Mesenchymal stem cell (in vitro differentiated cells and primary cell): ENCODE measurements around the gene INHBC.

Experiments
- DNase-seq: peaks from one replicate; pipeline ENCODE4 v3.0.0-alpha.2; 2013
- H2AFZ ChIP-seq: one replicate; pipeline ENCODE4 v1.6.1; 2013; ENCODE audit warnings: low read depth, mild to moderate bottlenecking, control low read depth, inconsistent platforms, low read length, moderate library complexity
- H2AK5ac ChIP-seq: 2 replicates; pipeline ENCODE4 v1.6.1; 2013; ENCODE audit warnings: low read length, moderate library complexity, mild to moderate bottlenecking, inconsistent platforms; ENCODE audit not compliant: severe bottlenecking
- H2BK120ac ChIP-seq: one replicate; pipeline ENCODE4 v1.6.1; 2013; ENCODE audit warnings: low read depth, mild to moderate bottlenecking, inconsistent platforms, low read length, moderate library complexity
- H2BK12ac ChIP-seq, 2 experiments: one replicate each; pipeline ENCODE4 v1.6.1; 2013; ENCODE audit warnings: inconsistent platforms in 2 of 2, low read length in 2 of 2, mild to moderate bottlenecking in 2 of 2, moderate library complexity in 2 of 2, control low read depth in 1 of 2
- H2BK15ac ChIP-seq: one replicate; pipeline ENCODE4 v1.6.1; 2013; ENCODE audit warnings: mild to moderate bottlenecking, low read depth, inconsistent platforms; ENCODE audit not compliant: poor library complexity, severe bottlenecking
- H2BK5ac ChIP-seq: 2 replicates; pipeline ENCODE4 v1.6.1; 2013; ENCODE audit warnings: low read depth, mild to moderate bottlenecking, low read length, control low read depth, inconsistent platforms; ENCODE audit not compliant: poor library complexity, severe bottlenecking
- H3K14ac ChIP-seq, 2 experiments: one replicate each; pipeline ENCODE4 v1.6.1; 2013; ENCODE audit warnings: inconsistent platforms in 2 of 2, low read length in 2 of 2, control low read depth in 1 of 2, mild to moderate bottlenecking in 1 of 2, moderate library complexity in 1 of 2
- H3K18ac ChIP-seq, 2 experiments: one replicate each; pipeline ENCODE4 v1.6.1; 2013; ENCODE audit warnings: inconsistent platforms in 2 of 2, low read length in 2 of 2, control low read depth in 1 of 2, low read depth in 1 of 2, mild to moderate bottlenecking in 1 of 2
- H3K23ac ChIP-seq, 2 experiments: one replicate each; pipeline ENCODE4 v1.6.1; 2013; ENCODE audit warnings: inconsistent platforms in 2 of 2, low read length in 2 of 2, mild to moderate bottlenecking in 2 of 2, moderate library complexity in 2 of 2, control low read depth in 1 of 2
- H3K27ac ChIP-seq: 2 replicates; pipeline ENCODE4 v1.5.1; 2013; ENCODE audit warnings: mild to moderate bottlenecking, moderate library complexity, low read length, control low read depth, inconsistent platforms; ENCODE audit not compliant: poor library complexity, severe bottlenecking
- H3K27me3 ChIP-seq, 2 experiments: 2 replicates each; pipeline versions ENCODE4 v1.6.1 to v1.7.0; 2013; ENCODE audit warnings: low read length in 2 of 2, mild to moderate bottlenecking in 2 of 2, moderate library complexity in 2 of 2, control low read depth in 1 of 2, inconsistent platforms in 1 of 2; ENCODE audit not compliant: control insufficient read depth in 1 of 2, insufficient read depth in 1 of 2
- H3K36me3 ChIP-seq, 2 experiments: 2 replicates each; pipeline versions ENCODE4 v1.6.1 to v1.7.0; 2013; ENCODE audit warnings: low read length in 2 of 2, control low read depth in 1 of 2, inconsistent platforms in 1 of 2, low read depth in 1 of 2, mild to moderate bottlenecking in 1 of 2; ENCODE audit not compliant: insufficient read depth in 2 of 2, control insufficient read depth in 1 of 2
- H3K4ac ChIP-seq, 2 experiments: one replicate each; pipeline ENCODE4 v1.6.1; 2013; ENCODE audit warnings: inconsistent platforms in 2 of 2, low read length in 2 of 2, mild to moderate bottlenecking in 2 of 2, moderate library complexity in 2 of 2, control low read depth in 1 of 2, low read depth in 1 of 2
- H3K4me1 ChIP-seq: 2 replicates; pipeline ENCODE4 v1.6.1; 2013; ENCODE audit warnings: low read depth, low read length, control low read depth; ENCODE audit not compliant: control insufficient read depth, insufficient read depth
- H3K4me2 ChIP-seq: 2 replicates; pipeline ENCODE4 v1.6.1; 2013; ENCODE audit warnings: low read length, mild to moderate bottlenecking, inconsistent platforms; ENCODE audit not compliant: poor library complexity, severe bottlenecking
- H3K4me3 ChIP-seq, 2 experiments: 2 replicates each; pipeline versions ENCODE4 v1.5.1 to v1.7.0; 2013; ENCODE audit warnings: low read length in 2 of 2, mild to moderate bottlenecking in 2 of 2, control low read depth in 1 of 2, low read depth in 1 of 2; ENCODE audit not compliant: insufficient read depth in 1 of 2
- H3K79me1 ChIP-seq: replicated peaks from 2 replicates; pipeline ENCODE4 v1.6.1; 2013; ENCODE audit warnings: mild to moderate bottlenecking, control low read depth, low read length, inconsistent platforms; ENCODE audit not compliant: poor library complexity, severe bottlenecking
- H3K9ac ChIP-seq: 2 replicates; pipeline ENCODE4 v1.7.0; 2013; ENCODE audit warnings: mild to moderate bottlenecking, low read length, moderate library complexity
- H3K9me3 ChIP-seq: 2 replicates; pipeline ENCODE4 v1.7.0; 2013; ENCODE audit warnings: mild to moderate bottlenecking, low read length; ENCODE audit not compliant: control insufficient read depth
- H4K8ac ChIP-seq: one replicate; pipeline ENCODE4 v1.6.1; 2013; ENCODE audit warnings: inconsistent platforms, mild to moderate bottlenecking, low read length, moderate library complexity
- H4K91ac ChIP-seq: one replicate; pipeline ENCODE4 v1.6.1; 2013; ENCODE audit warnings: mild to moderate bottlenecking, low read length, inconsistent platforms
- WGBS: methylation state at CpG from one replicate; pipeline ENCODE4 v1.1.7; 2013; ENCODE audit warnings: mixed read lengths; 5-methylcytosine and 5-hydroxymethylcytosine counted together

Gene INHBC

GRCh38 chr12:57456145-57456700 is 21.6 kb downstream of the INHBC start:
- DNase-seq: peak; percentile 51
- H4K91ac ChIP-seq: no peak overlapping the region
- no peak overlapping the region for H3K27ac ChIP-seq
- peak overlapping the region; percentile 29 for H2BK15ac ChIP-seq
- no peaks in the 10 kb centered on the region for H3K9me3 ChIP-seq
- H2BK120ac ChIP-seq: no peak overlapping the region
- H3K4ac ChIP-seq: no peak overlapping the region
- no peak overlapping the region for H3K4me3 ChIP-seq
- H2AFZ ChIP-seq: no peak overlapping the region
- peak overlapping the region in 1 of 2 experiments; percentile 29 for H3K14ac ChIP-seq
- H3K18ac ChIP-seq: no peak overlapping the region
- no peak overlapping the region for H2BK12ac ChIP-seq
- 43% methylated on average over 14 of the region's 15 CpGs for WGBS
- H3K4me1 ChIP-seq: peaks cover 34% of the 10 kb centered on the region
- H3K36me3 ChIP-seq: no peaks in the 10 kb centered on the region
- peak overlapping the region; percentile 17 for H3K4me2 ChIP-seq
- no peak overlapping the region for H4K8ac ChIP-seq
- H2AK5ac ChIP-seq: no peak overlapping the region
- H3K27me3 ChIP-seq: peaks cover 5 to 17% of the 10 kb centered on the region in 2 experiments
- H3K23ac ChIP-seq: no peak overlapping the region
- no peaks in the 10 kb centered on the region for H3K79me1 ChIP-seq
- no peak overlapping the region for H2BK5ac ChIP-seq
- H3K9ac ChIP-seq: no peak overlapping the region

GRCh38 chr12:57456737-57457490 is 22.3 kb downstream of the INHBC start:
- Histone ChIP-seq H2BK12ac (no peak overlapping the region), H4K91ac (no peak overlapping the region), H3K18ac (no peak overlapping the region), H3K27ac (no peak overlapping the region), H3K36me3 (no peaks in the 10 kb centered on the region), H3K14ac (no peak overlapping the region), H2AFZ (no peak overlapping the region), H2BK120ac (no peak overlapping the region), H2AK5ac (no peak overlapping the region), H2BK5ac (no peak overlapping the region), H3K9ac (no peak overlapping the region), H3K4me2 (no peak overlapping the region), H4K8ac (no peak overlapping the region), H3K4ac (no peak overlapping the region), H3K23ac (no peak overlapping the region), H3K4me3 (no peak overlapping the region), H2BK15ac (no peak overlapping the region), H3K27me3 (peaks cover 5 to 19% of the 10 kb centered on the region in 2 experiments), H3K9me3 (no peaks in the 10 kb centered on the region), H3K79me1 (peaks cover 2% of the 10 kb centered on the region), H3K4me1 (peaks cover 35% of the 10 kb centered on the region)
- 94% methylated on average over 6 of the region's 6 CpGs for WGBS
- DNase-seq: no peak

- Histone ChIP-seq H3K4me2 (peak overlapping the region; percentile 99), H3K23ac (no peak overlapping the region), H3K9ac (peak overlapping the region; percentile 85), H2BK5ac (no peak overlapping the region), H3K14ac (no peak overlapping the region), H2BK15ac (no peak overlapping the region), H2AFZ (peak overlapping the region; percentile 64), H3K27me3 (peaks cover 5 to 22% of the 10 kb centered on the region in 2 experiments), H3K18ac (peak overlapping the region; percentile 31 to 69), H3K9me3 (no peaks in the 10 kb centered on the region), H3K4me3 (peak overlapping the region in 1 of 2 experiments; percentile 86), H2BK12ac (peak overlapping the region; percentile 32 to 80), H2BK120ac (peak overlapping the region; percentile 1), H4K91ac (peak overlapping the region; percentile 18), H3K4ac (peak overlapping the region in 1 of 2 experiments; percentile 69), H2AK5ac (peak overlapping the region; percentile 69), H3K36me3 (no peaks in the 10 kb centered on the region), H3K4me1 (peaks cover 28% of the 10 kb centered on the region), H3K79me1 (peaks cover 2% of the 10 kb centered on the region), H4K8ac (peak overlapping the region; percentile 74), H3K27ac (peak overlapping the region; percentile 45)
- 33% methylated on average over 3 of the region's 3 CpGs for WGBS
- no peak for DNase-seq
Observed at GRCh38 chr12:57458665-57459054, 24.1 kb downstream of the INHBC start.

GRCh38 chr12:57459055-57459749 is 24.6 kb downstream of the INHBC start:
- peak overlapping the region; percentile 18 for H4K91ac ChIP-seq
- H3K4me3 ChIP-seq: peak overlapping the region; percentile 56 to 86
- H3K18ac ChIP-seq: peak overlapping the region; percentile 61 to 69
- H3K4me2 ChIP-seq: peak overlapping the region; percentile 99
- peak overlapping the region; percentile 85 for H3K9ac ChIP-seq
- peak overlapping the region; percentile 61 for H2BK5ac ChIP-seq
- H4K8ac ChIP-seq: peak overlapping the region; percentile 74
- H2AFZ ChIP-seq: peak overlapping the region; percentile 87
- H3K79me1 ChIP-seq: peaks cover 2% of the 10 kb centered on the region
- H2BK120ac ChIP-seq: no peak overlapping the region
- peak overlapping the region; percentile 15 to 34 for H2BK12ac ChIP-seq
- 0% methylated on average over 24 of the region's 24 CpGs for WGBS
- no peaks in the 10 kb centered on the region for H3K36me3 ChIP-seq
- DNase-seq: peak; percentile 96
- peaks cover 5 to 26% of the 10 kb centered on the region in 2 experiments for H3K27me3 ChIP-seq
- peaks cover 28% of the 10 kb centered on the region for H3K4me1 ChIP-seq
- no peak overlapping the region for H3K14ac ChIP-seq
- H3K9me3 ChIP-seq: no peaks in the 10 kb centered on the region
- no peak overlapping the region for H3K23ac ChIP-seq
- peak overlapping the region in 1 of 2 experiments; percentile 11 for H3K4ac ChIP-seq
- peak overlapping the region; percentile 53 for H3K27ac ChIP-seq
- H2AK5ac ChIP-seq: no peak overlapping the region
- no peak overlapping the region for H2BK15ac ChIP-seq
